Measurements from ENCODE around the gene PCBP2. TPM values are rescaled to one million over a fixed set of nuclear protein-coding genes. Genes with fewer than 3 reads are reported as not detected.
A peak's percentile ranks its signal among the peaks of the same experiment; 100 is the strongest.
"Not testable (repeated sequence)": the region's sequence is repeated elsewhere in the genome, so short reads cannot be mapped to it uniquely, and the experiment has no call there.

Gene PCBP2
- total RNA-seq, 1 donor from 2014 or later = 520 TPM

DNA sequence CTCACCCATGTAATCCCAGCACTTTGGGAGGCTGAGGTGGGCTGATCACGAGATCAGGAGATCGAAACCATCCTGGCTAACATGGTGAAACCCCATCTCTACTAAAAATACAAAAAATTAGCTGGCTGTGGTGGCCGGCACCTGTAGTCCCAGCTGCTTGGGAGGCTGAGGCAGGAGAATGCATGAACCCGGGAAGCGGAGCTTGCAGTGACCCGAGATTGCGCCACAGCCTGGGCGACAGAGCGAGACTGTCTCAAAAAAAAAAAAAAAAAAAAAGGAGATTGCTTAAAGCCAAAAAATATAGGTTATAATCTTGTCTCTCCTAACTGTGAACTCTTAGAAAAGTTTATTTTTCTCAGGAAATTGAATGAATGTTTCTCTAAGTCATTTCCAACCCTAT is 16.6 kb upstream of the PCBP2 start:
- DNase-seq (ENCODE audit: low spot score); intact Hi-C loops (cut with DNase I): not testable (repeated sequence)

DNA sequence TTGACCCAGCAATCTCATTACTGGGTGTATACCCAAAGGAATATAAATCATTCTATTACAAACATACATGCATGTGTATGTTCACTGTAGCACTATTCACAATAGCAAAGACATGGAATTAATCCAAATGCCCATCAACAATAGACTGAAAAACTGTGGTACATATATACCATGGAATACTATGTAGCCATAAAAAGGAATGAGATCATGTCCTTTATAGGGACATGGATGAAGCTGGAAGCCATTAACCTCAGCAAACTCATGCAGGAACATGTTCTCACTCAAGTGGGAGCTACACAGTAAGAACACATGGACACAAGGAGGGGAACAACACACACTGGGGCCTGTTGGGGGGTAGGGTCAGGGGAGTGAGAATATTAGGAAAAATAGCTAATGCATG is 12.3 kb upstream of the PCBP2 start:
- DNase-seq (ENCODE audit: low spot score); intact Hi-C loops (cut with DNase I): not testable (repeated sequence)

DNA sequence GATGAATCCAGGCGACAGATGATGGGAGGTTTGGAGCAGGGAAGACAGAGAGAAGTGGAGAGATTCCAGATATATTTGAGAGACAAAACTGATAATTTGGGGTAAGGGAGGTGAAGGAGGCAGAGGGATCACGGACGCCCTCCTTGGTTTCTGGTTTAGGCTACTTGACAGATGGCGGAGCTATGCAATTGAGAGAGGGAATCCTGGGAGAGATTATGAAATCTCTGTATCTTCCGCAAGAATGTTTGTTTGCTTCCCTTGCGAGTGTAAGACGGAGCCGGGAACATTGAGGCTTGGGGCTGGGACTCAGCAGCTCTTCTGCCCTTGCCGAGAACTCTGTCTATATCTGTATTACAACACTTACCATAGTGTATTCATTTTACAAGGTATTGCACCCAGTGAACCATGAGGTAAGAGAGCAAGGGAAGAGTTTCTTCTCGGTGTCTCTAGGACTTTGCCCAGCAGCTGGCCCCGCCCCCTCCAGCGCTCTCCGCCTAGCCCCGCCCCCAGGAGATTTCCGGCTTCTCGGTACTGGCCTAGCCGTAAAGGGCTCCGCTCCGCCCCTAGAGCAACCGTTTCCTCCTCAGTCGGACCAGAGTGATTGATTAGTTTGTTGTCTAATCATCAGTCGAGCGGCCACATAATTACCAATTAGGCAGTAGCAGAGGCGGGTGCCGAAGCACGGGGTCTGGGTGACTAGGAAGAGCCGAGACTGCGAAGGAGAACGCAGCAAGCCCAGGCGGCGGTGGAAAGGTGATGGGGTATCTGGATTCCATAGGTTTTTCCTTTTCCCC is 10.7 kb upstream of the PCBP2 start, which contains the start of gene PRR13:
PRR13 (plus strand) TSS at position 695 of the 794 bp plus-strand sequence. CDS start 981 bp downstream, outside the sequence.
- DNase-seq (ENCODE audit: low spot score) = peak; percentile 99
- intact Hi-C loops (cut with DNase I) = no loop called here

DNA sequence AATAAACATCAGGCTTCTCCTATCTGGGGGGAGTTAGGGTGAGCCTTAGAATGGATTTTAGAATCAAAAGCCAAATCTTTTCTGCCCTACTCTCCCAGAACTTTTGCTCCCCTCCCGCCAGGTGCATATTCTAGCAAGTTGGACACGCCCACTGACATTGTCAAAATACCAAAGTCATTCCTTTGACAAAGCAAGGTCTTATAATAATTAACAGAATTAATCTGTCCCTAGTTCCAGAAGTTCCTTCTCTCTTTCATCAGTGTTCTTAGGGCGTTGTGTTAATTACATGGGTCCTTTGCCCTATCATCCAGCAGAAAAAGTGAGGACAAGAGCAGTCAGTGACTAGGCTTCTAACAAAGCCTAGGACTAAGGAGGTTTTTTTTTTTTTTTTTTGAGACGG is 7.9 kb upstream of the PCBP2 start:
- intact Hi-C loops (cut with DNase I) = no loop called here
- no peak for DNase-seq (ENCODE audit: low spot score)

DNA sequence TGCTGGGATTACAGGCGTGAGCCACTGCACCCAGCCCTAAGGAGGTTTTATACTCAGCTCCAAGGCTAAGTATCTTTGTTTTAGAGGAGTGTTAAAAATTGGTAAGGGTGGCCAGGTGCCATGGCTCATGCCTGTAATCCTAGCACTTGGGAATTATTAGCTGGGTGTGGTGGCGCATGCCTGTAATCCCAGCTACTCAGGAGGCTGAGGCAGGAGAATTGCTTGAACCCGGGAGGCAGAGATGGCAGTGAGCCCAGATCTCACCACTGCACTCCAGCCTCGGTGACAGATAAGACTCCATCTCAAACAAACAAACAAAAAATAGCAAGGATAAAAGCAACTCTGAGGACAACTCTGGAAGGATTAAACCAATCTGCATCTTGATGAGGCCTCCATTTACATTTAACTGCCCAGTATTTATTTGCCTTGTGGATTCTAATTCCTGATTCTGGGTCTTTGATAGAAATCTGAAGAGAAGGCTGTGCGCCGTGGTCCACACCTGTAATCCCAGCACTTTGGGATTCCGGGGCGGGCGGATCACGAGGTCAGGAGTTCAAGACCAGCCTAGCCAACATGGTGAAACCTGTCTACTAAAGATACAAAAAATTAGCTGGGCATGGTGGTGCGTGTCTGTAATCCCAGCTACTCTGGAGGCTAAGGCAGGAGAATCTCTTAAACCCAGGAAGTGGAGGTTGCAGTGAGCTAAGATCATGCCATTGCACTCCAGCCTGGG is 7.1 kb upstream of the PCBP2 start:
- intact Hi-C loops (cut with DNase I); DNase-seq (ENCODE audit: low spot score): not testable (repeated sequence)

DNA sequence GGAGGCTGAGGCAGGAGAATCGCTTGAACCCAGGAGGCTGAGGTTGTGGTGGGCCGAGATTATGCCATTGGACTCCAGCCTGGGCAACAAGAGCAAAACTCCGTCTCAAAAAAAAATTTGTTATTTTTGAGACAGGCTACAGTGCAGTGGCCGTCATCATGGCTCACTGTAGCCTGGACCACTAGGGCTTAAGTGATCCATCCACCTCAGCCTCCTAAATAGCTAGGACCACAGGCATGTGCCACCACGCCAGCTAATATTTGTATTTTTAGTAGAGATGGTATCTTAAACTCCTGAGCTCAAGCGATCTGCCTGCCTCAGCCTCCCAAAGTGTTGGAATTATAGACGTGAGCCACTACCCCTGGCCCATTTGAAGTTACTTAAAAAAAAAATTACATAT is 966 bp upstream of the PCBP2 start:
- intact Hi-C loops (cut with DNase I) = no loop called here
- DNase-seq (ENCODE audit: low spot score) = no peak

DNA sequence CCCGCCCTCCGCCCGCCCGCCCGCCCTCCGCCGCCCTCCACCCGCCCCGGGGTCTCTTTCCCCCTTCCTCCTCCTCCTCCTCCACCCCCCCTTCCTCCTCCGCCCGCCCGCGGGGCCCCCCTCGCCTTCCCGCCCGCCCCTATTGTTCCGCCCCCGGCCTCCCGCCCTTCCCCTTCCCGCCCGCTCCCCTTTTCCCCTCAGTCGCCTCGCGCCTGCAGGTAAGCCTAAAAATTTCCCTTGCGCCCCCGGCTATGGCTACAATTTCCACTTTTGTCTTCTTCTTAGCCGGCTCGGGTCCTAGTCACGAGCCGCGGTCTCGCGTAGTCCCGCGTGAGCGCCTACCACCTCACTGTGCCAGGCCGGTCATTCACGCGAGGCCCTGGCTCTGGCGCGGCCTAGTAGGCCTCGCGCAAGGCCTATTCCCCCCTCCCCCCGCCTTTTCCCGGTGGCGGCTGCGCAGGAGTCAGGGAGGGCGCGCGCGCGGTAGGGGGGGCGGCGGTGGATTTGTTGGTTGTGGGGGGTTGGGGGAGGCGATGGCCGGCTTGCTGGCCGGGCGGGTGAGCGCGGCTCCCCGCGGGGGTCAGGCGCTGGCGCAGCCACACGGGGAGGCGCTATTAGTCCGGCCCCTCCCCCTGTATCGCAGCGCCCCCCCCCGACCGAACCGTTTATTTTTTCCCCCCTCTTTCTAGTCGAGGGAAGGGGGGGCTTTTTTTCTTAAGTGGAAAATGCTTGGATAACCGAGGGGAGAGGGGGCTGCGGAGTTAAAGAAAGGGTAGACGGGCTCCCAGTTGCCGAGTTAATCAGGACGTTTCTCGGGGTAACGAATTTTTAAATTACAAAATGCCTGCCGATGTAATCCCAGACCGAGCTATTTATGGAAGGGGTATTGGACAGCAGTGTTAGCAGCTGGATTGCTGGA is 516 bp downstream of the PCBP2 start:
- DNase-seq (ENCODE audit: low spot score) = peak; percentile 90
- intact Hi-C loops (cut with DNase I) = loop anchor here (1.0 kb wide), 1 partner anchor 49 kb away; the partner anchor contains the start of gene TARBP2

DNA sequence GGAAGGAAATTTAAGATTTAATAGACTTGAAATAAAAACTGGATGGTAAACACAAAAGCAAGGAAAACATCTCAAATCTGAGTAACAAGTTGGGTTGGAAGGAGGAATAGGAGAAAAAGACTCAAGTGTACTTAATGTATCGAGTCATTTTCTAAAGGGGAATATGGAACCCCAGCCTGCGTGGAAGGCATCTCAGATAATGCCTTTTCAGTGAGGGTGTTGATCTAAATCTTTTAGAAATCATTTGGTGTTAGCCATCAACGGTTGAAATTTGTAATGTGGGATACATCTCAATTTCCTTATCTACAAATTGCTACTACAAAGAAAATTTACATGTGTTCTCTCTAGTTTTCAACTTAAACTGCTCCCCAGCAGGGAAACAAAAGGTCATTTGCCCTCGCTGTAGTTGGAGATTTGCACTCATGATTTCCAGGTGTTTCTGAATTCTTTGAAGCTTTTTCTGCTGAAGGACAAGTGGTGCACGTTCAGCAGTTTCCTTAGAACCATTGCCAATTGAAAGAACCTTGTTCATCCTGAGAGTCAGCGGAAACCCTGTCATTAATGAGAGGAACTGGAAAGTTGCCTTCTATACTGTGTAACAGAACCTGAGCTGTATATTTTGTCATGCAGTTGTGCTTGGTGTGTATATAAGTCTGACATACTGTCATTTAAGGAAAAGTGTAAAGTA is 2.2 kb downstream of the PCBP2 start:
- DNase-seq (ENCODE audit: low spot score) = no peak
- intact Hi-C loops (cut with DNase I) = no loop called here

DNA sequence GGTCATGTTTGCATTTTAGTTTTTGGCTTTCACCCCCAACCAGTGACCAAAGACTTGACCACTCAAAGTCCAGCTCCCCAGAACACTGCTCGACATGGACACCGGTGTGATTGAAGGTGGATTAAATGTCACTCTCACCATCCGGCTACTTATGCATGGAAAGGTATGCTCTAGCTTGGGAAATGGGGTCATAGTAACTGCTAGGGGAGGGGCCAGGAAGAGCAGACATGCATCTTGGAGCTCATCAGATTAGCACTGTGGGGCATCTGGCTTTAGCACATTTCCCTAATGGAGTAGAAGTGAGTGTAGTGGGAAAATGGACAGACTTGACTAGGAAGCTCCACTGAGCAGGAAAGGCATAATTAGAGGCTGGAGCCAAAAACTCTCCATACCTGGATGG is 2.8 kb downstream of the PCBP2 start:
- intact Hi-C loops (cut with DNase I) = no loop called here
- DNase-seq (ENCODE audit: low spot score) = no peak

DNA sequence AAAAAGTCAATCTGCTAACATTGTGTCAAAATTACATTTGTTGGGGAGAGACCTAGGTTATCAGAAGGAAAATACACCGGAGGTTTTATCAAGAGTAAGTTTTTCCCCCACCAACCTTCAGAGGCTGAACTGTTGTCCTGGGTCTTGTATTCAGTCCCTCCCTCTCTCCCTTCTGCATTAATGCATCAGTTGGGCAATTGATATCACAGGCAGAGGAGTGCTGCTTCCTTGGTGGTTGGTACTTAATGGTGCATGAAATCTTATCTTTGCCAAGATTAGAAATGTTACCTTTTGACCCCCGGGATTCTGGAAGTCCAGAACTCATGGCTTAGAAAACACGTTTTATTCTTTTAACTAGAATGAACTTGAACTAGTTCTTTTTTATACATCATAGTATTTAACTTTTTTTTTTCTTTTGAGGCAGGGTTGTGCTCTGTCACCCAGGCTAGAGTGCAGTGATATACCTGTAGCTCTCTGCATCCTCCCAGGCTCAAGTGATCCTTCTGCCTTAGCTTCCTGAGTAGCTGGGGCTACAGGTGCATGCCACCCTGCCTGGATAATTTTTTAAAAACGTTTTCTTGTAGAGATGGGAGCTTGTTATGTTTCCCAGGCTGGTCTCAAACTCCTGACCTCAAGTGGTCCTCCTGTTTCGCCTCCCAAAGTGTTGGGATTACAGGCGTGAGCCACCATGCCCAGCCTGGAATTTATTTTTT is 4.9 kb downstream of the PCBP2 start:
- DNase-seq (ENCODE audit: low spot score) = no peak
- intact Hi-C loops (cut with DNase I) = no loop called here

DNA sequence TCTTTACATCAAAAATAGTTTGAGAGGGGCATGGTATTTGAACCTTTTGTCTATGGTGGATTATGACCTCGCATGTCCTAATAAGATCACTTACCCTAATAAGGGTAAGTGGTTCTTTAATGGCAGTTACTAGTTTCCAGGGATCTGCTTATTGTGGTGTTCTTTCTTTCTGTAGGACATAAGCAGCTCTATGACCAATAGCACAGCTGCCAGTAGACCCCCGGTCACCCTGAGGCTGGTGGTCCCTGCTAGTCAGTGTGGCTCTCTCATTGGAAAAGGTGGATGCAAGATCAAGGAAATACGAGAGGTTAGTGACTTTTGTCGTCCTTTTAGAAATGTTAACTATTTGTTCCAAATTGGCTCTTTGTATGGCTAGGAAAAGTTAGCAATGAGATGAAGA is 7.2 kb downstream of the PCBP2 start:
- no peak for DNase-seq (ENCODE audit: low spot score)
- intact Hi-C loops (cut with DNase I) = no loop called here

DNA sequence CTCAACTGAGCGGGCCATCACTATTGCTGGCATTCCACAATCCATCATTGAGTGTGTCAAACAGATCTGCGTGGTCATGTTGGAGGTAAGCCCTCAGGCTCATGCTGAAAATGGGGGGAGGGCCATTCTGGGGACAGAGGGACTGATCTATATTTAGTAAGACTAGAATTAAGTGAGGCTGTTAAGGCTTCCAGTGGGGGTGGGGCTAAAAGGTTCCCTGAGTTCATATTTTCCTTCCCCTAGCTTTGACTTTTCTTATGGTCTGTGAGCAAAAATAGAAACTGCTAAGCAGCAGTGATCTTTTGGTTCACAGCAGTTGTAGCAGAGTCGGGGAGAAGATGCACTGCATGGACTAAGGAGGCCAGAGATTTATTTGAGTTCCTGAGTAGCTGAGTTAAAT is 9.2 kb downstream of the PCBP2 start:
- intact Hi-C loops (cut with DNase I) = no loop called here
- no peak for DNase-seq (ENCODE audit: low spot score)

DNA sequence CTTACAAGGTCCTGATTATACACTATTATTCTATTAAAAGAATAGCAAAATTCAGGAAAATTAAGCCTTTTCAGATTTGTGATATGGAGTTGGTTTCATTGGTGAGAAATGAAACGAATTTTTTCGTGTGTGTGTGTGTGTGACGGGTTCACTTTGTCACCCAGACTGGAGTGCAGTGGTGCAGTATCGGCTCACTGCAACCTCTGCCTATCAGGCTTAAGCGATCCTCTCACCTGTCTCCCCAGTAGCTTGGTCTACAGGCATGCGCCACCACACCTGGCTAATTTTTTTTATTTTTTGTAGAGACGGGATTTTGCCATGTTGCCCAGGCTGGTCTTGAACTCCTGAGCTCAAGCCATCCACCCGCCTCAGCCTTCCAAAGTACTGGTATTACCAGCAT is 9.7 kb downstream of the PCBP2 start:
- DNase-seq (ENCODE audit: low spot score) = no peak
- intact Hi-C loops (cut with DNase I) = no loop called here

DNA sequence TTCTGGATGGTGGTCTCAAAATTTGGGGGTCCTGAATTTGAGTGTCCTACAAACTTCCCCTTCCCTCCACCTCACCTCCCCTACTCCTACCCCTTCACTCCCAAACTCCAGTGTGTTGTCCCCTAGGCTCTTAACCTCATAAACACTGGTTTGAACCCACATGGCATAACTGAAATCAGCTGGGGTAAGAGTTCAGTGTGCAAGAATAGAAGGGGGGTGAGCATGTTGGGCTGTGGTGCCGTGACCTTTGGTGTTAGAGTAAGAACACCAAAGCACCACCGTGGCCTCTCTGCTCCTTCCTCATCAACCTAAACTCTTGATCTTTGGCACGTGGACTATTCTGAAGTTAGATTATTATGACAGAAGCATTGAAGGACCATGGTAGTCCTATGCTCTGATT is 11.0 kb downstream of the PCBP2 start:
- intact Hi-C loops (cut with DNase I) = no loop called here
- DNase-seq (ENCODE audit: low spot score) = no peak

DNA sequence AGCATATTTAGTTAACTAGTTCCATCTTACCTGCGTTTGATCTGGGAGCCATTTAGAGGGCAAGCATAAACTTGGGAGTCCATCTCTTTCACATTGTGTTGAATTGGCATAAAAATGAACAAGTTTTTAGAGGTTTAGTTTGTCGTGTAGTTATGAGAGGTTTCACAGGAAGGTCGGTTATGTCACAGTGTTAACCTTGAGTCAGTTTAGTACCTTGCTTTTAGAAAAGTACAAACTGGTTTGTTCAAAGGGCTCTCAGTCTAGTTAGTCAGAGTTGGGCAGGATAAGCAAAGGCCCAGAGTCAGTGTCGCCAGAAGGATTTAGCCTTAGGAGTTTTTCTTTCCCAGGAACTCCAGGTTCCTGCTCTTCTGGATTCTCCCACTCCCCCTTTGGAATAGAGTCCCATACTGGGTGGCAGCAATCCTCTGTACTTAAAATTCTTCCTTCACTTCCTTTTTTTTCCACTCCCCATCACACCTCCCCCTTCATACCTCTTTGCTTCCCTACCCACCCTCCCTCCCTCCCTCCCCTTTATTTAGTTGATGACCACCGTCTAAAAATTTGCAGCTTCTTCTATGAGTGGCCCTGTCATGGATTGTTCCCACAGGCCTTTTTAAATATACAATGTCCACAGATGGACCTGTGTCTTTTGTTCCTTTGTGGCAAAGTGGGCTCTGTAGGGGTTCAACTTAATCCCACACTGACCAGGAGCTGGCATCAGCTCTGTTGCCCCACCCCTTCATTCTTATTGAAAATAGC is 12.1 kb downstream of the PCBP2 start:
- no peak for DNase-seq (ENCODE audit: low spot score)
- intact Hi-C loops (cut with DNase I) = no loop called here

DNA sequence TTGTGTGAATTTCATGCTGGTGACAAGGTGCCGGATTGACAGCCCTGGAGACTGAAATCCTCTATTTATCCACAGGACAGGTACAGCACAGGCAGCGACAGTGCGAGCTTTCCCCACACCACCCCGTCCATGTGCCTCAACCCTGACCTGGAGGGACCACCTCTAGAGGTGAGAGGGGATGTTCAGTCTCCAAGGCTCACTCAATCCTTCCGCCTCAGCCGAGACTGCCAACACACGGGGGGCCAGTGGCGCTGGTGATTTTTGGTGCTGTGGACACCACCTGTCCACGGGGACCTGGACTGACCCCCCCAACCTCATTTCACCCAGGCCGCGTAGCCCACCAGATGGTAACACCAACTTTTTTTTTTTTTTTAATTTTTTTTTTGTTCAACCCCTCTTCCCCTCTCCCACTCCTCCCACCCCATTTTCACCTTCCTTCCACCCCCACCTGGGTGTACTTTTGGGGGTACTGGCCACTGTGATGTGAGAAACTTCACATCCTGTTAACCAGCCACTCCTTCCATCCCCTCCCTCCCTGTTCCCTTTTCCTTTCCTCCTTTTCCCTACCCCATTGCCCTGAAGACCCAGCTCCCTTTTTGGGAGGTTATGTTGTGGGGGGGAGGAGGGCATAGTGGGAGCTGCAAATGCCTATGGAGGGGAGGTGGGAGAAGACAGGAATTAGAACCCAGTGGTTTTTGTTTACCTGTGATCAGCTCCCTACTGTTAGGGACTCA is 12.9 kb downstream of the PCBP2 start:
- DNase-seq (ENCODE audit: low spot score) = no peak
- intact Hi-C loops (cut with DNase I) = no loop called here

DNA sequence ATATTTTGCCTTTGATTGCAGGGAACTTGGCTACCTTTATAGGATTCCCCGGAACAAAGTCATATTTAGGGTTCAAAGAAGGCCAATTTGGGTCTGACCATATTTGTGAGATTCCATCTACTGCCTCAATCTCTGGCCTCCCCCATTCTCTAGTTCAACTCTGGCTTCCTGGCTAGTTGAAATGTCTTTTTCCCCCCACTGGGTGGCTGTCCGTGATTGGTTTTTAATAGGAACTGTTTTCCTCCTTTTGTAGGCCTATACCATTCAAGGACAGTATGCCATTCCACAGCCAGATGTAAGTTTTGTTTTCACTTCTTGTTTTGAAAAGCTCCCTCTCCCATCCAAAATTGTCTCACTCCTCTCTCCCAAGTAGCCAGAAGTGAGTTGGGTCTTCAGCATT is 13.8 kb downstream of the PCBP2 start:
- intact Hi-C loops (cut with DNase I) = no loop called here
- DNase-seq (ENCODE audit: low spot score) = no peak

Data from cardiac septum (tissue), 1 donor.